Naive thymus-derived CD4-positive, alpha-beta T cell (primary cell): ENCODE results near the gene PKNOX2. TPM values are rescaled to one million over a fixed set of nuclear protein-coding genes. Genes with fewer than 3 reads are reported as not detected.

Experiments
- ATAC-seq: fragments of 150-1000 bp; cut with Tn5 transposase; 2 replicates; pipeline ENCODE4 v1.10.0; 2021; ENCODE audit warnings: mild to moderate bottlenecking, moderate library complexity
- CTCF ChIA-PET: fragments of 350-600 bp; sonication (Branson Sonifier 250); formaldehyde crosslinking; loops from one replicate; lab custom pipeline; 2021; ENCODE audit warnings: antibody characterized with exemption; lab: Charles Lee
- POLR2A ChIA-PET: fragments of 350-600 bp; sonication (Branson Sonifier 250); formaldehyde crosslinking; loops from one replicate; lab custom pipeline; 2021; ENCODE audit warnings: antibody characterized with exemption, inconsistent platforms; lab: Charles Lee
- DNase-seq, 9 donors: peaks; one replicate each; pipeline versions ENCODE4 v3.0.0 to v3.0.0-alpha.2; 2020 to 2022; ENCODE audit warnings: mixed read lengths in 1 of 9
- H3K27ac ChIP-seq: one replicate; pipeline ENCODE4 v1.7.0; 2013; ENCODE audit warnings: mild to moderate bottlenecking, low read depth, low read length, moderate library complexity
- H3K27me3 ChIP-seq, 2 donors: one replicate each; pipeline ENCODE4 v1.7.0; 2013; ENCODE audit warnings: low read length in 2 of 2, mild to moderate bottlenecking in 2 of 2, moderate library complexity in 2 of 2; ENCODE audit not compliant: control insufficient read depth in 2 of 2, insufficient read depth in 2 of 2
- H3K36me3 ChIP-seq, 3 experiments: 1 replicate in 2 of 3; 2 replicates in 1 of 3; pipeline ENCODE4 v1.7.0; 2013; ENCODE audit warnings: low read length in 3 of 3, mild to moderate bottlenecking in 3 of 3, moderate library complexity in 1 of 3; ENCODE audit not compliant: insufficient read depth in 3 of 3, control insufficient read depth in 2 of 3
- H3K4me1 ChIP-seq, 2 donors: one replicate each; pipeline ENCODE4 v1.7.0; 2013; ENCODE audit warnings: low read length in 2 of 2, mild to moderate bottlenecking in 2 of 2, moderate library complexity in 1 of 2; ENCODE audit not compliant: control insufficient read depth in 2 of 2, insufficient read depth in 2 of 2
- H3K4me3 ChIP-seq: 2 replicates; pipeline ENCODE4 v1.7.0; 2013; ENCODE audit warnings: mild to moderate bottlenecking, low read length
- H3K9me3 ChIP-seq, 3 experiments: 1 replicate in 2 of 3; 2 replicates in 1 of 3; pipeline ENCODE4 v1.7.0; 2013; ENCODE audit warnings: low read length in 3 of 3; ENCODE audit not compliant: control insufficient read depth in 2 of 3
- H3K27ac Mint-ChIP-seq, 9 donors: one replicate each; pipeline ENCODE4 v1.8.0; 2020 to 2022; ENCODE audit warnings: mixed read lengths in 9 of 9, mild to moderate bottlenecking in 8 of 9, moderate library complexity in 5 of 9, inconsistent platforms in 2 of 9
- H3K27me3 Mint-ChIP-seq, 5 donors: one replicate each; pipeline ENCODE4 v1.8.0; 2021 to 2022; ENCODE audit warnings: mixed read lengths in 5 of 5, mild to moderate bottlenecking in 1 of 5
- H3K36me3 Mint-ChIP-seq, 5 donors: one replicate each; pipeline ENCODE4 v1.8.0; 2020 to 2022; ENCODE audit warnings: mixed read lengths in 5 of 5, mild to moderate bottlenecking in 3 of 5, inconsistent platforms in 1 of 5
- H3K4me1 Mint-ChIP-seq, 7 donors: one replicate each; pipeline ENCODE4 v1.8.0; 2020 to 2022; ENCODE audit warnings: mixed read lengths in 7 of 7, mild to moderate bottlenecking in 3 of 7, inconsistent platforms in 1 of 7
- H3K4me3 Mint-ChIP-seq, 10 donors: one replicate each; pipeline ENCODE4 v1.8.0; 2020 to 2022; ENCODE audit warnings: mild to moderate bottlenecking in 10 of 10, mixed read lengths in 10 of 10, moderate library complexity in 6 of 10, inconsistent platforms in 2 of 10
- H3K9me3 Mint-ChIP-seq, 11 donors: one replicate each; pipeline ENCODE4 v1.8.0; 2020 to 2022; ENCODE audit warnings: mixed read lengths in 11 of 11, mild to moderate bottlenecking in 4 of 11, inconsistent platforms in 1 of 11, moderate library complexity in 1 of 11
- intact Hi-C, 2 donors: fragments of 100-400 bp; cut with micrococcal nuclease; formaldehyde crosslinking; loops; one replicate each; pipeline ENCODE4 v1.15.1; 2023
- polyA plus RNA-seq, 2 donors: library from polyadenylated mRNA; unstranded; fragments of 300-500 nt; fragmentation: Illumina TruSeq; gene quantifications; one replicate each; pipeline ENCODE4 v1.2.3, GENCODE V29; 2021
- total RNA-seq, 6 experiments: library from RNA in 5 of 6; stranded (reverse) in 5 of 6; gene quantifications; 1 replicate in 5 of 6; 2 replicates in 1 of 6; pipeline ENCODE4 v1.2.3 and lab custom pipeline; 2021 to 2026

The PKNOX2 gene, protein sequence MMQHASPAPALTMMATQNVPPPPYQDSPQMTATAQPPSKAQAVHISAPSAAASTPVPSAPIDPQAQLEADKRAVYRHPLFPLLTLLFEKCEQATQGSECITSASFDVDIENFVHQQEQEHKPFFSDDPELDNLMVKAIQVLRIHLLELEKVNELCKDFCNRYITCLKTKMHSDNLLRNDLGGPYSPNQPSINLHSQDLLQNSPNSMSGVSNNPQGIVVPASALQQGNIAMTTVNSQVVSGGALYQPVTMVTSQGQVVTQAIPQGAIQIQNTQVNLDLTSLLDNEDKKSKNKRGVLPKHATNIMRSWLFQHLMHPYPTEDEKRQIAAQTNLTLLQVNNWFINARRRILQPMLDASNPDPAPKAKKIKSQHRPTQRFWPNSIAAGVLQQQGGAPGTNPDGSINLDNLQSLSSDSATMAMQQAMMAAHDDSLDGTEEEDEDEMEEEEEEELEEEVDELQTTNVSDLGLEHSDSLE
- total RNA-seq (not detected), polyA plus RNA-seq (not detected), total RNA-seq (lab: John Stamatoyannopoulos, UW) (not detected)

DNA sequence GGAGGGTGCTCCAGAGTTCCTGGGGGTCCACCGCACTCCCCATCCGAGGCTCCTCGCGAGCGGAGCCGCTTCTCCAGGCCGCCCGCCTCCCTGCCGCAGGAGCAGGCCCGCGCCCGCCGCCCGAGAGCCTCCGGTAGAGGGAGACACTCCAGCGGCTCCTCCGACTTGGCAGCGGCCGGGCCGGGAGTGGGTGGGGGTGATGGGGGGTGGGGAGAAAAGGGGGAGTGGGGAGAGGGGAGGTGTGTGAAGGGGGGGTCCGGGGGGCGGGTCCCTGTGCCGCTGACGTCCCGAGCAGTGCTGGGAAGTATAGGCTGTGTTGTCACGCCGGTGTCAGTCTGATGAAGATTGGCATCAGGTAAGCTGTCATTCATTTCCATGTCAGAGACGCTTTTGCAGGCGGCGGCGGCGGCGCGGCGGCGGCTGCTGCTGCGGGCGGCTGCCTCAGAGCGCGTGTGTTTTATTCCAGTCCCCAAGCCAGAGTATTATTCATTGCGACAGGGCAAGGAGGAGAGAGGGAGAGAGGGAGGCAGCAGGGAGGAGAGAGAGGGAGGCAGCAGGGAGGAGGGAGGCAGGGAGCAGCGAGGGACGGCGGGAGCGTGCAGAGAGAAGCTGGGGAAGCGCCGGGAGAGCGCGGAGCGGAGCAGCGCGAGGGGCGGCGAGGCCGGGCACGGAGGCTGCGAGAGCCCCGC is at the start of gene PKNOX2:
PKNOX2 (plus strand) TSS at position 330 of the 689 bp plus-strand sequence. CDS start 186,555 bp downstream, outside the sequence.
- Histone ChIP-seq H3K4me3 (peak within 1 kb of the TSS; percentile 63), H3K4me1 (peaks cover 12 to 17% of the 10 kb centered on the region in 2 donors), H3K36me3 (no peaks in the 10 kb centered on the region), H3K27me3 (peaks cover 7 to 24% of the 10 kb centered on the region in 2 donors), H3K9me3 (no peaks in the 10 kb centered on the region), H3K27ac (no peak within 1 kb of the TSS)
- peak; percentile 30 to 70 (median 53) for DNase-seq
- Mint-ChIP-seq H3K4me3 (peak within 1 kb of the TSS; percentile 88 to 97 (median 94)), H3K27me3 (peaks cover 42 to 84% (median 55%) of the 10 kb centered on the region in 5 donors), H3K27ac (peak within 1 kb of the TSS in 7 of 9 donors; percentile 28 to 78 (median 61)), H3K9me3 (no peaks in the 10 kb centered on the region), H3K36me3 (peaks cover 0 to 6% (median 0%) of the 10 kb centered on the region in 5 donors), H3K4me1 (peaks cover 15 to 23% (median 18%) of the 10 kb centered on the region in 7 donors)
- intact Hi-C loops: loop anchor here (1.0 to 5.0 kb wide), 4 partner anchors 53 to 297 kb away; partner anchors contain the start of genes ROBO3 (in 1 of the 2) and TMEM218 (in 1 of the 2)
- CTCF ChIA-PET: no interaction called here
- POLR2A ChIA-PET: no interaction called here
- peak; percentile 80 for ATAC-seq

DNA sequence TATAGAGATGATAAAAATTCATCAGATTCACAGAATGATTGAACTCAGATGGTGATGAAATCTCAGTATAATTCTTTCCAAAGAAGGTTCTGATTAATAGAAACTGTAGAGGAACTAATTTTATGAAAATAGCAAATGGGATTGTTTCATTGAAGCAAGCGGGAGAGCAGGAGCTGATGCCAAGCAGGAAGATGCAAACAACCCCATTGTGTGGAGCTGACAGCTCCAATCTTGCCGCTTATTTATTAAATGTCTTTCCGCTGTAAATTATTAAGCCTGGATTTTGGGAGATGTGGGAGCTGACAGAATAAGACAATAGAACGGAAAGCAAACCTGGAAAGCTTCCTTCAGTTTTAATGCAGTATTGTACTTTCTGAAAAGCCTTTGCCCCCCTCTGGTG is 47.1 kb upstream of the PKNOX2 start:
- no peaks in the 10 kb centered on the region for H3K9me3 ChIP-seq
- H3K27me3 ChIP-seq: no peaks in the 10 kb centered on the region
- H3K36me3 Mint-ChIP-seq: no peaks in the 10 kb centered on the region
- peaks cover 12 to 37% (median 23%) of the 10 kb centered on the region in 5 donors for H3K27me3 Mint-ChIP-seq
- H3K4me1 ChIP-seq: no peaks in the 10 kb centered on the region
- no peak overlapping the region for H3K27ac ChIP-seq
- DNase-seq (no peak), ATAC-seq (no peak)
- ChIA-PET CTCF (no interaction called here), POLR2A (no interaction called here)
- peaks cover 0 to 5% (median 0%) of the 10 kb centered on the region in 11 donors for H3K9me3 Mint-ChIP-seq
- no peaks in the 10 kb centered on the region for H3K36me3 ChIP-seq
- intact Hi-C loops: no loop called here
- H3K27ac Mint-ChIP-seq: no peak overlapping the region
- no peak overlapping the region for H3K4me3 ChIP-seq
- H3K4me1 Mint-ChIP-seq: peaks cover 0 to 2% (median under 1%) of the 10 kb centered on the region in 7 donors
- H3K4me3 Mint-ChIP-seq: no peak overlapping the region

DNA sequence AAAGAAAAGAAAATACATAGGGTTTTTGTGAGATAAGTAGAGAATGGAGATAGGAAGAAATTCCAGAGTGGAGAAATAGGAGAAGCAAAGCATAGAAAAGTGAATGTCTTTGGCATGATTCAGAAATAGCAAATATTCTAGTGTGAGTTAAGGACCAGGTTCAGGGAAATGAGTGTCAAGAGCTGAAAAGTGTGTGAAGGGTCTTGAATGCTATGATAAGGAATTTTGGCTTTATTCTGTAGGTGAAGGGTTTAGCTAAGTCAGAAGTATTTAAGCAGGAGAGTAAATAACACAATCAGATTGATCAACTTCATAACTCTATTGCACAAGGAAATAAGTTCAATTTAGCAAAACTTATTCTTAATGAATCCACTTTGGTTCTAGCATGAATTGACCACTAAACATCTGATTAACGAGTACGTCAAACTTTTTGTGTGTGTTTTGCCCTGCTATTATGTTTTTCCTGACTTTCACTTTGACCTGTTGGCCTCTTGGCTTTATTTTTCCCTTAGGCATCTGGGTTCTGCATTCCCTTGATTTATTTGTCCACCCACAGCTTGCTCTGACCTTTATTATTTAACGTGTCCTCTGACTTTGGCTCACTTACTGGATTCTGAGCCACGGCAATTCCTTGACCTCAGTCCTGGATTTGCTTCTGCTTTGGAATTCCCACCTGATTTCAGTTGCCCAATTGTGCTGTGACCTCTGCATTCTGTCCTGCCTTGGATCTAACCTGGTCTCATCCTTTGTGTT is 41.2 kb upstream of the PKNOX2 start:
- Mint-ChIP-seq H3K4me3 (no peak overlapping the region), H3K27ac (no peak overlapping the region)
- no peak overlapping the region for H3K4me3 ChIP-seq

DNA sequence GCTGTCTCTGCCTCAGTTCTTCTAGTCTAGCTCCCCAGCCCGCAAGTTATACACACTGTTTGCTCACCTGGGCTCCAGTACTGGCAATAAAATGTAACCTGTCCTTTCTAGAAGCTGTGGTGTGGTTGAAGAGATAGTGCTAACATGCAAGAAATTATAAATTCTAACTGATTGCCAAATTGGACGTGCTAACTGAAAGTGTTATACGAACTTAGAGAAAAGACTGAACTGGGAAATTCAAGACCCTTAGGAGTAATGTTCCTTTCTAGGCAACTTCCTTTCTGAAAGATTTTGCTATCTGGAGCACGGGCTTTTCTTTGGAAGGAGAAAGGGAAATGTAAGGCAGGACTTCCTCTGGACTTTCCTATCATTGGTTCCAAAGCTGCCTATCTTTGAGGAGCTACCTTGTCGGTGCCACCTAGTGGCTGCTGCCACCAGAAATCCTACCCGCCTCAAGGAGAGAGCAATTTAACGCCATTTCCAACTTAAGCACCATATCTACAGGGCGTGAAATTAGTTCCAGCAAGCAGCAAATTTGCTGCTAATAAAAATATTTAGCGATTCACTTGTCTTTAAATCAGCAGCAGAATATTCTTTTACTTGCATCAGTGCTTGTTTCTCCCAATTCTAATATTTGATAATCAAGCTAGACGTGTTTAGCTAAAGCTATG is 40.5 kb upstream of the PKNOX2 start:
- Mint-ChIP-seq H3K27ac (no peak overlapping the region), H3K4me1 (peaks cover 0 to 8% (median 0%) of the 10 kb centered on the region in 7 donors), H3K36me3 (peaks cover 0 to 2% (median 0%) of the 10 kb centered on the region in 5 donors), H3K9me3 (no peaks in the 10 kb centered on the region), H3K27me3 (peaks cover 26 to 45% (median 43%) of the 10 kb centered on the region in 5 donors), H3K4me3 (no peak overlapping the region)
- ChIA-PET CTCF (interaction anchor here (1.2 to 4.4 kb wide), 3 partner anchors 11 to 33 kb away, joined by 4 to 18 read pairs (median 12); no protein-coding TSS in a partner anchor), POLR2A (interaction anchor here (1.1 kb wide), 2 partner anchors 13 to 16 kb away, joined by 3 to 5 read pairs; partner anchors contain the start of gene TMEM218)
- DNase-seq: peak in 5 of 9 donors; percentile 16 to 29 (median 20)
- H3K36me3 ChIP-seq: no peaks in the 10 kb centered on the region
- intact Hi-C loops: loop anchor here (1.0 kb wide), 3 partner anchors 13 to 162 kb away; partner anchors contain the start of gene TMEM218 (in 1 of the 2)
- H3K4me3 ChIP-seq: no peak overlapping the region
- peak; percentile 78 for ATAC-seq
- H3K27ac ChIP-seq: no peak overlapping the region
- peaks cover 0 to 7% of the 10 kb centered on the region in 2 donors for H3K27me3 ChIP-seq
- H3K4me1 ChIP-seq: no peaks in the 10 kb centered on the region
- H3K9me3 ChIP-seq: no peaks in the 10 kb centered on the region

More for the DNA sequence above, 41.2 kb upstream of the PKNOX2 start:
- Histone ChIP-seq H3K27me3 (peaks cover 0 to 7% of the 10 kb centered on the region in 2 donors), H3K27ac (no peak overlapping the region), H3K36me3 (no peaks in the 10 kb centered on the region), H3K9me3 (no peaks in the 10 kb centered on the region), H3K4me1 (no peaks in the 10 kb centered on the region)
- intact Hi-C loops: no loop called here
- ChIA-PET POLR2A (interaction anchor here (0.6 to 1.1 kb wide), 3 partner anchors 12 to 69 kb away, joined by 3 to 5 read pairs (median 3); partner anchors contain the start of gene TMEM218), CTCF (interaction anchor here (1.2 to 4.4 kb wide), 2 partner anchors 10 to 17 kb away, joined by 4 to 18 read pairs; no protein-coding TSS in a partner anchor)
- DNase-seq (no peak), ATAC-seq (no peak)
- Mint-ChIP-seq H3K36me3 (no peaks in the 10 kb centered on the region), H3K27me3 (peaks cover 21 to 47% (median 37%) of the 10 kb centered on the region in 5 donors), H3K4me1 (peaks cover 0 to 8% (median 0%) of the 10 kb centered on the region in 7 donors), H3K9me3 (no peaks in the 10 kb centered on the region)

DNA sequence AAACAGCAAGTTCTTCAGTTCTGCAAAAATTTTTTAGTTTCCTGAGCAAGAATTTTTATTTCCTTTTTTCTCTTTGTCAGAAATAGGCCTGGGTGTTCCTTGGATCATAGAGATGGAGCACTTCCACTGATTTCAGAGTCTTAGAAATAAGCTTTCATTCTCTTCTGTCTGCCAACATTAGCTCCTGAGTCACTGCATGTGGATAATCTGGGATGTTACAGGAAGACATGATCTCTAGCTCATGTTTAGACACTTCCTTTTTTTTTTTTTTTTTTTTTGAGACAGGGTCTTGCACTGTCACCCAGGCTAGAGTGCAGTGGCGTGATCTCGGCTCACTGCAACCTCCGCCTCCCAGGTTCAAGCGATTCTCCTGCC is 39.9 kb upstream of the PKNOX2 start:
- intact Hi-C loops: loop anchor here (1.0 kb wide), 3 partner anchors 13 to 162 kb away; partner anchors contain the start of gene TMEM218 (in 1 of the 2)
- H3K4me3 ChIP-seq: no peak overlapping the region
- H3K4me1 Mint-ChIP-seq: peaks cover 0 to 8% (median 0%) of the 10 kb centered on the region in 7 donors
- peaks cover 30 to 49% (median 43%) of the 10 kb centered on the region in 5 donors for H3K27me3 Mint-ChIP-seq
- H3K9me3 ChIP-seq: no peaks in the 10 kb centered on the region
- no peak overlapping the region for H3K4me3 Mint-ChIP-seq
- POLR2A ChIA-PET: no interaction called here
- H3K27ac ChIP-seq: no peak overlapping the region
- no peaks in the 10 kb centered on the region for H3K36me3 ChIP-seq
- no peaks in the 10 kb centered on the region for H3K9me3 Mint-ChIP-seq
- ATAC-seq: peak; percentile 38
- peaks cover 0 to 5% (median 0%) of the 10 kb centered on the region in 5 donors for H3K36me3 Mint-ChIP-seq
- H3K27ac Mint-ChIP-seq: no peak overlapping the region
- no peak for DNase-seq
- CTCF ChIA-PET: interaction anchor here (1.2 to 4.4 kb wide), 3 partner anchors 11 to 33 kb away, joined by 4 to 18 read pairs (median 12); no protein-coding TSS in a partner anchor
- H3K27me3 ChIP-seq: peaks cover 0 to 7% of the 10 kb centered on the region in 2 donors
- H3K4me1 ChIP-seq: no peaks in the 10 kb centered on the region
